ENCODE data around the gene DUSP3.

The DUSP3 gene

DNA sequence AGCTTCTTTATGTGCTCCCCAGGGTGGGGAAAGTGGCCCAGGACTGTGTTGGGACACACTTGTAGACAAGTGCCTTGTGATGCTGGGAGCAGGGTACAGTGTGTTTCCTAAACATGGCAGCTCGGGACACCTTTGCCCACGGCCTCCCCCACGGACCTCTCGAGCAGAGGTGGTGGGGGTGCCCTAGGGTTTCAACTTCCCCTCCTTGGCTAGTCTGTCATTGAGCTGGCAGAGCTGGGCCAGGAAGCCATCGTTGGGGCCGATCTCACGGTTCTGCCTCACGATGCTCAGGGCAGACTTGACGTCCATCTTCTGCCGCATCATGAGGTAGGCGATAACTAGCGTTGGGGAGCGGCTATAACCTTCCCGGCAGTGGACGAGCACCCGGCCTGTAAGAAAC lies 9.4 kb downstream of the DUSP3 start:
- TF ChIP-seq, protein P1, sequence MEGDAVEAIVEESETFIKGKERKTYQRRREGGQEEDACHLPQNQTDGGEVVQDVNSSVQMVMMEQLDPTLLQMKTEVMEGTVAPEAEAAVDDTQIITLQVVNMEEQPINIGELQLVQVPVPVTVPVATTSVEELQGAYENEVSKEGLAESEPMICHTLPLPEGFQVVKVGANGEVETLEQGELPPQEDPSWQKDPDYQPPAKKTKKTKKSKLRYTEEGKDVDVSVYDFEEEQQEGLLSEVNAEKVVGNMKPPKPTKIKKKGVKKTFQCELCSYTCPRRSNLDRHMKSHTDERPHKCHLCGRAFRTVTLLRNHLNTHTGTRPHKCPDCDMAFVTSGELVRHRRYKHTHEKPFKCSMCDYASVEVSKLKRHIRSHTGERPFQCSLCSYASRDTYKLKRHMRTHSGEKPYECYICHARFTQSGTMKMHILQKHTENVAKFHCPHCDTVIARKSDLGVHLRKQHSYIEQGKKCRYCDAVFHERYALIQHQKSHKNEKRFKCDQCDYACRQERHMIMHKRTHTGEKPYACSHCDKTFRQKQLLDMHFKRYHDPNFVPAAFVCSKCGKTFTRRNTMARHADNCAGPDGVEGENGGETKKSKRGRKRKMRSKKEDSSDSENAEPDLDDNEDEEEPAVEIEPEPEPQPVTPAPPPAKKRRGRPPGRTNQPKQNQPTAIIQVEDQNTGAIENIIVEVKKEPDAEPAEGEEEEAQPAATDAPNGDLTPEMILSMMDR (conservative IDR thresholded peaks at IDR 0.05; ENCODE audit: low read length): no peak
- no peak for DNase-seq (ENCODE audit: low read depth)
- H3K4me3 ChIP-seq (ENCODE audit: low read length): no peak overlapping the region

DNA sequence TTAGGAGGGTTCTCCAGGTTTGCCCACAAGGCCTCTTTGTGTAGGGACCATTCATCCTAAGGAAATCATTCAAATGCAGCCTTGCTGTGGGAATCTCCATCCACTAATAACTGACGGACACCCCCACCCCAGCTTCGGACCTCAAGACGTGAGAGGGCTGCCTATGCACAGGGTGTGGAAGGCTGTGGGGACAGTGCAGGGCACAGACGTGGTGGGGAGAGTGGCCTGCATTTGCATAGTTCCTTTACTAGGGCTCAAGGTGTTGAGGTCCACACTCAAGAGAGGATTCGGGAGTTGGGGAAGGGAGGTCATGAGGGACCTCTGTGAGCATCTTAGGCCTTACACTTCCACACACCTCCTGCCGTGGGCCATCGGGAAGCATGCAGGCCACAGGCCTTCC lies 9.8 kb downstream of the DUSP3 start:
- no peak for DNase-seq (ENCODE audit: low read depth)
- no peak overlapping the region for H3K4me3 ChIP-seq (ENCODE audit: low read length)
- TF ChIP-seq, protein P1 (conservative IDR thresholded peaks at IDR 0.05; ENCODE audit: low read length): no peak

DNA sequence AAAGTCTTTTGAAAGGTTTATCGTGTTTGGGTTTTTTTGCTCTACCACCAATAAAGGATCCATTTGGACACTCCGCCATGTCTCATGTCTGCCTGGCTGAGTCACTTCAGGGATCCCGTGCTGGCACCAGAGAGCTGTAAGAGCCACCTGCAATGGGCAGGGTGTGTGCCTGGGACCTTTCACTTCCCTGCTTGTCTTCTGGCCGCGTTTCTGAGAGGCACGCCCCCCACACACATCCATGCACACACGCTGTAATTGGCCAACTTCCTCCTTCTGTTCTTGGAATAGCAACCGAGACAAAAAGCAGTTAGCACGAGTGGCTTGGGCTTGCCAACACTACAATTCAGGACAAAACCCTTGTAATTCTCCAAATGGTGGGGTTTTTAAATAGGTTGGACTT lies 10.4 kb downstream of the DUSP3 start:
- DNase-seq (ENCODE audit: low read depth): no peak
- TF ChIP-seq, protein P1 (conservative IDR thresholded peaks at IDR 0.05; ENCODE audit: low read length): no peak
- no peak overlapping the region for H3K4me3 ChIP-seq (ENCODE audit: low read length)

DNA sequence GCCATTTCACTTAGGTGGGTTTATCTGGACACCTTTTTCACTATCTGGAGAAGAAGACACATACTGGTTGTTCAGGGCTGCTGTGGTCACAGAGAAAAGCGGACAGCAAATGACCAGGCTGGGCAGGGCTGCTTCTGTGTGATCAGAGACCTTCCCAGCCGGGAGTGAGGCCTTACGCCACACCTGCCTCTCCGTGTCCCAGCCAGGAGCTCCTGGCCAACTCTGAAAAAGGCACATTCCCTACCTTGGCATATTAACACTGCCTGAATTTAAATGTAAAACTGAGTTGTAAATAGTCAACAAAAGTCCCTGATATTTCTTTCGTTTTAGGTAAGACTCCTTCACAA lies 11.1 kb downstream of the DUSP3 start:
- no peak for DNase-seq (ENCODE audit: low read depth)
- TF ChIP-seq, protein P1 (conservative IDR thresholded peaks at IDR 0.05; ENCODE audit: low read length): no peak
- H3K4me3 ChIP-seq (ENCODE audit: low read length): no peak overlapping the region

DNA sequence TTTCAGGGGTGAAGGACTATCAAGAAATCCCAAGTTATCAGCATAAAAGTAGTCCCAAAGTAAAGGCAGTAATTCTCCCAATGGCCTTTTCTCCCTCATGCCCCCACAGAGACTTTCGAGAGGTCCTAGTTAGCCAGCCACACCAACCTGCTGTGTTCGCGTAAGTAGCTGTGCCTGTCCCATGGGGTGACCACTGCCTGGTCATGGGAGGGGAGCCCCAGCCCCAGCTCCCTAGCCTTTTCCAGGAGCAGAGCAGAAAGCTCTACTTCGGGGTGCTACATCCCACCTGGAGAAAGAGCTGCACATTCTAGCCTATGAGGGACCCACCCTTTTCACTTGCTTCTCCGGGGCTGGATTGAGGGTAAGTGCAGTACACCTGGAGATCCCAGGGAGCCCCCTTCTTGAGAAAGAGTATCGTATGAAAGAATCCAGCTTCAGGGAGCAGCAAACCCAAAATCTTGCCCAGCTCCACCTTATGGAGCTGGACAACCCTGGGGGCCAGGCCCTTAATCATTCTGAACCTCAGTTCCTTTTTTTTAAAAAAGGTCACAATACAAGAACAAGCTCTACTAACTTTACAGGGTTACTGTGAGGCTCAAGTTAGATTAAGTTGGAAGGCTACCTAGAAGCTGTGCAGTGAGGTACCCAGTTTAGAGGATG lies 11.6 kb downstream of the DUSP3 start:
- TF ChIP-seq, protein P1 (conservative IDR thresholded peaks at IDR 0.05; ENCODE audit: low read length): no peak
- DNase-seq (ENCODE audit: low read depth): no peak
- no peak overlapping the region for H3K4me3 ChIP-seq (ENCODE audit: low read length)

DNA sequence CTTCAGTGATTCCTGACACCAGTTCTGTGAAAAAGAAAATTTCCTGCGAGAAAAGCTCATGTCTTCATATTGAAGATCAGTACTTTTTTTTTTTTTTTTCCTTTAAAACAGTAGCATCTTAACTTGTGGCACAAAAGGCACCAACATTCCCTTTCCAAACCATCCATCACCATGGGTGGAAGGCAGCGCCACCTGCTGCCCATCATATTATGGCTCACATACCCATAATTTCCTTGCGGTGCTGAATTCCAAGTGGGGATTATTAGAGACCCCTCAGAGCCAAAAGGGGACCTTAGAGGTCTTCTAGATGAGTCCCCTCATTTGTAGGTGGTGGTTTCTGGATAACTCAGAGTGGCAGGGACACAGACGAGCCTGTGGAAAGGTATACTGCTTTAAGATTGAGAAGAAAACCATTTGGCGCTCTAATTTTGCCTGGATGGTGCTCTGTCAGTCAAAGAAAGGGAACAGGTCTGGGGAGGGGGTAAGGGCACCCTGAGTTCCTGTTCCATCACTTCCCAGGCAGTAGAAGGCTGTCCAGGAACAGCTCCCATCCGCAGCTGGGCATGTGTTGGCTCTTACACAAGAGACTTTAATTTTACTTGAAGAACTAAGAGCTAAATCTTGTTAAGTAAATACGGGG lies 12.2 kb downstream of the DUSP3 start:
- DNase-seq (ENCODE audit: low read depth): peak; percentile 47
- no peak overlapping the region for H3K4me3 ChIP-seq (ENCODE audit: low read length)
- TF ChIP-seq, protein P1 (conservative IDR thresholded peaks at IDR 0.05; ENCODE audit: low read length): peak; percentile 83

DNA sequence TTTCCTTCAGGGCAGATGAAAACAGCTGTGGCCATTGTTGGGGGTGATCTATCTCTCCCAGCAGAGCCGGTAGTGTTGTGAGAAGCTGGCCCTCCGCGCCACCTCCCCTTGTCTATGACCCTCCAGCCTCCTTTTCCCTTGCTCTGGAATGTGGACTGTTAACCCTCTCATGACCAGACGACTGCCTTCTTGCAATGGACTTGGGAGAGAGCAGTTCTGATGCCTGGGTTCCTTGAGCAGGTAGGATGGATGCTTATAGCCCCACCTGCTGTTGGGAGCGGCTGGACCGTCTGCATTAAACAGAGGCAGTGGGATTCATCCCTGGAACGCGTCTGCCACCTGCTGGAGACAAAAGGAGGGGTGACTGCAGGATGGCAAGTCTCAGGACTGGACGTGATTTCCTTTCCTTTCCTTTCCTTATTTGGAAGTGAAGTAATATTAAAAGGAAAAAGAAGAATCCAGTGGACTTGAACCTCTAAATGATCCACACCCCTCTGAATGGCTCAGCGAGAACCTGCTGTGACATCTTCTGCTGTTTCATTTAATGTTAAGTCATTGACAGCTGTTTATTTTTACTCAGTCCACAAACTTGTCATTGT lies 18.4 kb downstream of the DUSP3 start:
- DNase-seq (ENCODE audit: low read depth): peak; percentile 88
- no peak overlapping the region for H3K4me3 ChIP-seq (ENCODE audit: low read length)
- TF ChIP-seq, protein P1 (conservative IDR thresholded peaks at IDR 0.05; ENCODE audit: low read length): peak; percentile 99
